Measurements from ENCODE around the gene GNG3. TPM values are rescaled to one million over a fixed set of nuclear protein-coding genes. Genes with fewer than 3 reads are reported as not detected.

Gene GNG3
- total RNA-seq, 1 experiment from 2014 or later = not detected

- no TSS peak for BruUV-seq (replicated peaks)
- H3K36me3 Mint-ChIP-seq (ENCODE audit: insufficient read depth, unreplicated experiment) = peaks cover 64% of the 10 kb centered on the region
- H3K4me1 Mint-ChIP-seq (ENCODE audit: insufficient read depth, unreplicated experiment) = peaks cover 16% of the 10 kb centered on the region
- POLR2A ChIA-PET = interaction anchor here (0.6 to 10.3 kb wide), 30 partner anchors 14 to 1501 kb away, joined by 3 to 197 read pairs (median 19); partner anchors contain the start of genes AHNAK, B3GAT3, BSCL2 and C11orf98
- peak overlapping the region; percentile 92 for H3K4me3 Mint-ChIP-seq (ENCODE audit: unreplicated experiment)
- intact Hi-C loops (cut with micrococcal nuclease) = no loop called here
- no peaks in the 10 kb centered on the region for H3K9me3 Mint-ChIP-seq (ENCODE audit: unreplicated experiment)
- CTCF ChIA-PET = interaction anchor here (0.7 to 3.1 kb wide), 3 partner anchors 21 to 58 kb away, joined by 3 to 22 read pairs (median 3); no protein-coding TSS in a partner anchor
- no peak for DNase-seq (ENCODE audit: unreplicated experiment)
- H3K27me3 Mint-ChIP-seq (ENCODE audit: insufficient read depth, unreplicated experiment) = no peaks in the 10 kb centered on the region
- peak overlapping the region; percentile 97 for H3K27ac Mint-ChIP-seq (ENCODE audit: low read depth, unreplicated experiment)
- TF ChIP-seq CTCF (IDR thresholded peaks at IDR 0.05; ENCODE audit: unreplicated experiment) = no peak
These were observed 18.9 kb downstream of the GNG3 start for GRCh38 chr11:62726156-62726914.

GRCh38 chr11:62726915-62727164, 19.4 kb downstream of the GNG3 start:
- H3K9me3 Mint-ChIP-seq (ENCODE audit: unreplicated experiment) = no peaks in the 10 kb centered on the region
- TSS peak; percentile 18 for BruUV-seq (replicated peaks)
- ChIA-PET CTCF (interaction anchor here (0.6 to 3.1 kb wide), 5 partner anchors 27 to 228 kb away, joined by 3 to 22 read pairs (median 3); partner anchors contain the start of gene ZBTB3), POLR2A (interaction anchor here (0.7 to 10.3 kb wide), 35 partner anchors 11 to 1500 kb away, joined by 3 to 197 read pairs (median 13); partner anchors contain the start of genes AHNAK, B3GAT3, BSCL2 and C11orf98)
- TF ChIP-seq CTCF (IDR thresholded peaks at IDR 0.05; ENCODE audit: unreplicated experiment) = no peak
- peak overlapping the region; percentile 97 for H3K27ac Mint-ChIP-seq (ENCODE audit: low read depth, unreplicated experiment)
- H3K4me1 Mint-ChIP-seq (ENCODE audit: insufficient read depth, unreplicated experiment) = peaks cover 16% of the 10 kb centered on the region
- DNase-seq (ENCODE audit: unreplicated experiment) = no peak
- intact Hi-C loops (cut with micrococcal nuclease) = no loop called here
- H3K4me3 Mint-ChIP-seq (ENCODE audit: unreplicated experiment) = peak overlapping the region; percentile 92
- peaks cover 64% of the 10 kb centered on the region for H3K36me3 Mint-ChIP-seq (ENCODE audit: insufficient read depth, unreplicated experiment)
- H3K27me3 Mint-ChIP-seq (ENCODE audit: insufficient read depth, unreplicated experiment) = no peaks in the 10 kb centered on the region

GRCh38 chr11:62727165-62727871, 19.8 kb downstream of the GNG3 start, which contains the start of gene HNRNPUL2:
Gene HNRNPUL2, minus strand, starts transcription at chr11:62727457. Its CDS starts 301 bp downstream, at chr11:62727156.
- H3K27me3 Mint-ChIP-seq (ENCODE audit: insufficient read depth, unreplicated experiment) = no peaks in the 10 kb centered on the region
- CTCF ChIA-PET = interaction anchor here (0.6 to 3.1 kb wide), 8 partner anchors 26 to 333 kb away, joined by 3 to 22 read pairs (median 4); partner anchors contain the start of gene ZBTB3
- intact Hi-C loops (cut with micrococcal nuclease) = no loop called here
- peak; percentile 97 for DNase-seq (ENCODE audit: unreplicated experiment)
- POLR2A ChIA-PET = interaction anchor here (0.6 to 10.3 kb wide), 45 partner anchors 11 to 1500 kb away, joined by 3 to 197 read pairs (median 8); partner anchors contain the start of genes AHNAK, B3GAT3, BSCL2 and C11orf98
- no peak for TF ChIP-seq CTCF (IDR thresholded peaks at IDR 0.05; ENCODE audit: unreplicated experiment)
- H3K27ac Mint-ChIP-seq (ENCODE audit: low read depth, unreplicated experiment) = peak within 1 kb of the TSS; percentile 97
- H3K9me3 Mint-ChIP-seq (ENCODE audit: unreplicated experiment) = no peaks in the 10 kb centered on the region
- H3K4me3 Mint-ChIP-seq (ENCODE audit: unreplicated experiment) = peak within 1 kb of the TSS; percentile 92
- BruUV-seq (replicated peaks) = no TSS peak
- peaks cover 16% of the 10 kb centered on the region for H3K4me1 Mint-ChIP-seq (ENCODE audit: insufficient read depth, unreplicated experiment)
- H3K36me3 Mint-ChIP-seq (ENCODE audit: insufficient read depth, unreplicated experiment) = peaks cover 64% of the 10 kb centered on the region

- Mint-ChIP-seq H3K9me3 (ENCODE audit: unreplicated experiment) (no peaks in the 10 kb centered on the region), H3K27me3 (ENCODE audit: insufficient read depth, unreplicated experiment) (no peaks in the 10 kb centered on the region), H3K4me1 (ENCODE audit: insufficient read depth, unreplicated experiment) (peaks cover 16% of the 10 kb centered on the region), H3K36me3 (ENCODE audit: insufficient read depth, unreplicated experiment) (peaks cover 64% of the 10 kb centered on the region), H3K4me3 (ENCODE audit: unreplicated experiment) (peak overlapping the region; percentile 92), H3K27ac (ENCODE audit: low read depth, unreplicated experiment) (peak overlapping the region; percentile 97)
- ChIA-PET POLR2A (interaction anchor here (0.6 to 10.3 kb wide), 46 partner anchors 10 to 1499 kb away, joined by 3 to 197 read pairs (median 8); partner anchors contain the start of genes AHNAK, B3GAT3, BSCL2 and C11orf98), CTCF (interaction anchor here (0.6 to 3.1 kb wide), 5 partner anchors 47 to 333 kb away, joined by 3 to 22 read pairs (median 4); no protein-coding TSS in a partner anchor)
- no TSS peak for BruUV-seq (replicated peaks)
- DNase-seq (ENCODE audit: unreplicated experiment) = peak; percentile 99
- intact Hi-C loops (cut with micrococcal nuclease) = loop anchor here (2.0 kb wide), 1 partner anchor 135 kb away; no protein-coding TSS in a partner anchor
- no peak for TF ChIP-seq CTCF (IDR thresholded peaks at IDR 0.05; ENCODE audit: unreplicated experiment)
These were observed 20.3 kb downstream of the GNG3 start for GRCh38 chr11:62727872-62728170.

All from MCF 10A (cell line).